ENCODE measurements around the gene CFDP1. TPM values are rescaled to one million over a fixed set of nuclear protein-coding genes. Genes with fewer than 3 reads are reported as not detected.

Gene CFDP1
- total and polyA plus RNA-seq, 2 of the 13 experiments (the other 11 are each of a cell fraction or from before 2014, with no cell fraction given): 78.6 to 153 TPM

DNA sequence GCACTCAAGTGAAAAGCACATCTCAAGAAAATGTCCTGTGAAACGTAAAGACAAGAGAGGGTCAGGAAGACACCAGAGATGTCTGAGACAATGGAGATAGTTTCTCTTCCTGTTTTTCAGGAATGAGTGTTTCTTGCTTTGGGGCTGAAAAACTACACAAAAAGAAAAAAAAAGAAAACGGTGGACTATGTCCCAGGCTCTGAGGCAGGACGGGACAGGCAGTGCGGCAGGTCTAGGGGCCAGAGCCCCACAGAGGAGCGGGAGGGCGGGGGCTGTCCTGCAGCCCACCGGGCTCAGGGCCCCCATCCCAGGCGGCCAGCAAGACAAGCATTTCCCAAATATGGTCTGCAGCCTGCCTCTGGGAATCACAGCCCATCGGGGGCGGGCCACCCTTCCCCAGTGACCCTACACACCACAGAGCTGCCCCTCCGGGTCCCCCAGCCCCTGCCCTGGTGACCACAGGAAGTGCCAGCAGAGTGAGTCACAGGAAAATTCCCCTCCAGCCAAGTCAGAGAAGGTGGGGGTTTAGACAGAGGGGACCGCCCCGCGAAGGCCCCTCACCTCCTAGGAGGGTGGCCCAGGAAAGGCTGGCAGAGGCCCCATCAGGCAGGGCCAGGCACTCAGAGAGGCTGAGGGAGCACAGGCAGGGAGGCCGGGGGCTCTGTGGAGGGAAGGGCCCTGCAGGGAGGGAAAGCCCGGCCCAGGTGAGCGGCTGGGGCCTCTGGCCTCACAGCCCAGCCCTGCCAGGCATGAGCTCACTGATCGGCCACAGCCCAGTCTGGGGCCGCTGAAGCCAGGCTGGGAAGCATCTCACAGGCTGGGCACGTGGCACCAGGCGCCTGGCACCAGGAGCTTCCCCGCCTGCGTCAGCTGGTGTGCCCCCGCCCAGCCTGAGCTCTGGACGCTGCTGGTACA, 188.2 kb downstream of the CFDP1 start (continued):
- peak; percentile 97 for TF ChIP-seq PHF5A (CRISPR knock-in tag; IDR thresholded peaks at IDR 0.05; ENCODE audit: low read depth, unreplicated experiment)
- TF ChIP-seq HOXD1 (CRISPR knock-in tag; IDR thresholded peaks at IDR 0.05): no peak; the same call in 1 of the 2 replicates
- TF ChIP-seq ZNF672 (CRISPR knock-in tag; IDR thresholded peaks at IDR 0.05): no peak
- TF ChIP-seq ZNF20 (CRISPR knock-in tag; IDR thresholded peaks at IDR 0.05): peak; percentile 65; the same call in 1 of the 2 replicates
- 0 out of 2 replicates have a peak, but pooled peaks have one; percentile 56 for TF ChIP-seq CHCHD3 (CRISPR knock-in tag; IDR thresholded peaks at IDR 0.05)
- TF ChIP-seq ZNF609 (CRISPR knock-in tag; IDR thresholded peaks at IDR 0.05; ENCODE audit: borderline replicate concordance): peak; percentile 89

All from HepG2 (cell line).